ENCODE results near the gene CST7.

Gene CST7

GRCh38 chr20:24948939-24949679 lies at the start of gene CST7:
Gene CST7, plus strand, starts transcription at chr20:24949269. Its CDS starts 237 bp downstream, at chr20:24949506.
- H3K4me1 Mint-ChIP-seq (ENCODE audit: low read depth): peaks cover 49% of the 10 kb centered on the region
- peak within 1 kb of the TSS; percentile 77 for H3K4me3 Mint-ChIP-seq
- peak within 1 kb of the TSS; percentile 94 for H3K27ac Mint-ChIP-seq
- H3K27me3 Mint-ChIP-seq: no peaks in the 10 kb centered on the region
- H3K9me3 Mint-ChIP-seq (ENCODE audit: low read depth): peaks cover 16% of the 10 kb centered on the region
- H3K36me3 Mint-ChIP-seq: peaks cover 12% of the 10 kb centered on the region

- no peaks in the 10 kb centered on the region for H3K4me1 Mint-ChIP-seq (ENCODE audit: low read depth)
- peaks cover 4% of the 10 kb centered on the region for H3K36me3 Mint-ChIP-seq
- H3K27me3 Mint-ChIP-seq: no peaks in the 10 kb centered on the region
- peaks cover 11% of the 10 kb centered on the region for H3K9me3 Mint-ChIP-seq (ENCODE audit: low read depth)
- H3K27ac Mint-ChIP-seq: no peak overlapping the region
- H3K4me3 Mint-ChIP-seq: no peak overlapping the region
Observed at GRCh38 chr20:24906806-24907205, 42.3 kb upstream of the CST7 start.

DNA sequence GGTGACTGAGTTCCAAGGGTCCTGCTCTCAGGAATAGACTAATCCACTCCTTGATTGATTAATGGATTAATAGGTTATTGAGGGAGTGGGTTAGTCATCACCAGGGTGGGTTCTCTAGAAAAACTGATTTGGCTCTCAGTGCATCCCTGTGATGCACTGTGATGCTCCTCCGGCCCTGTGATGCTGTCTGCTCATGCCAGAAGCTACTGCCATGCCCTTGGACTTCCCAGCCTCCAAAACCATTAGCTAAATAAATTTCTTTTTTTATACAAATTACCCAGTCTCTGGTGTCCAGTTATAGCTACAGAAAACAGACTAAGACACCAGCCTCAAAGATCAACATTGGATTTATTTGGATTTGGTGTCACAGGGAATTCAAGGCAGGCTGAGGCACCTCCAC lies 40.4 kb upstream of the CST7 start:
- H3K27ac Mint-ChIP-seq: no peak overlapping the region
- no peaks in the 10 kb centered on the region for H3K27me3 Mint-ChIP-seq
- H3K9me3 Mint-ChIP-seq (ENCODE audit: low read depth): peaks cover 11% of the 10 kb centered on the region
- H3K4me3 Mint-ChIP-seq: no peak overlapping the region
- no peaks in the 10 kb centered on the region for H3K4me1 Mint-ChIP-seq (ENCODE audit: low read depth)
- peaks cover 4% of the 10 kb centered on the region for H3K36me3 Mint-ChIP-seq

DNA sequence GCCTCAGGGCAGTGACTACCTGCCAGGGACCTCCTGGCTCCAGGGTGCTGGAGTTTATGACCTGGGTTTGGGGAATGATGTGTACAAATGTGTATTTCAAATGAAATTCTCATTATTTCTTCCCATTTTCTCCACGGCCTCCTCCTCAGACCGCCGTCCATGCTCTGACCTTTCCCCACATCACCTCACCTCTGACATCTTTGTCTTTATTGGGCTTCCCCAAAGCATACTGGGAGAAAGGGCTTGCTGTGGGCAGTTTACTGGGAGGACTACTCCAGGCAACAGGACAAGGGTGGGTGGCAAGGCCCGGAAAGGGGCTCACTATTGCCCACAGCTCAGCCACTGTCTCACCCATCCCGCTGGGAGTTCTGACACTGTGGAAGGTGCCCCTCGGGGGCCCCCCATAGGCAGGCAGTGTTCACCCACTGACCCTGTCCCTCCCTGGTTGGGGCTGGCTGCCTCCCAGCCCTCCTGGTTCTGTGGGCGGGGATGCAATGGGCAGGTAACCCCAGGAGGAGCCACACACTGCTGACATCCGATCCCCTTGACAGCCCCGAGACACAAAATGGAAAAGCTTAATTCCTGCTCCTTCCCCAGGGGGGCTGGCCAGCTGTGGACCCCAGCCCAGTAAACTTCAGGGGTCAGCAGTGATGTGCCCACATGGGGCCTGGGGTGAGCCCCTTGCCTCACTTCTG lies 39.8 kb upstream of the CST7 start:
- Mint-ChIP-seq H3K4me3 (no peak overlapping the region), H3K36me3 (peaks cover 4% of the 10 kb centered on the region), H3K27ac (no peak overlapping the region), H3K9me3 (ENCODE audit: low read depth) (peaks cover 11% of the 10 kb centered on the region), H3K4me1 (ENCODE audit: low read depth) (no peaks in the 10 kb centered on the region), H3K27me3 (no peaks in the 10 kb centered on the region)

DNA sequence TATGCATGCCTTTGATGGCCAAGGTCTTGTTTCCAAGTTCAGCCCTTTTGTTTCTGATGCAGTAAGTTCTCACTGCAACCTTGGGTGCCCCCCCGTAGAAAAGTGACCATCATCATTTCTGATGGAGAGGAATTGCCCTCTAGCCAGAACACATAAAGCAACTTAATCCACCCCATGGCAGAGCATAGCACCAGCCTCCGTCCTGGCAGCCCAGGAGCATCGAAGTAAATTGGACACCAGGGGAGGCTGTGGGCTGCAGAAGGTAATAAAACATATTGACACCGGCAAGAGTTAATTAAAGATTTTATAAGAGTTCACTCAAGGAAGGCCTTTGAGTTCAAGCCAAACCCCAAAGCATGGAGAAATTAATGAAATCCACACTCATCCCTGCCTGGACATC lies 39.2 kb upstream of the CST7 start:
- Mint-ChIP-seq H3K9me3 (ENCODE audit: low read depth) (peaks cover 11% of the 10 kb centered on the region), H3K27me3 (no peaks in the 10 kb centered on the region), H3K4me3 (no peak overlapping the region), H3K36me3 (peaks cover 4% of the 10 kb centered on the region), H3K4me1 (ENCODE audit: low read depth) (no peaks in the 10 kb centered on the region), H3K27ac (no peak overlapping the region)

GRCh38 chr20:24910461-24910860 lies 38.6 kb upstream of the CST7 start:
- Mint-ChIP-seq H3K4me1 (ENCODE audit: low read depth) (no peaks in the 10 kb centered on the region), H3K27ac (no peak overlapping the region), H3K4me3 (no peak overlapping the region), H3K27me3 (no peaks in the 10 kb centered on the region), H3K9me3 (ENCODE audit: low read depth) (peaks cover 11% of the 10 kb centered on the region), H3K36me3 (peaks cover 4% of the 10 kb centered on the region)

GRCh38 chr20:24911461-24911860 lies 37.6 kb upstream of the CST7 start:
- H3K4me1 Mint-ChIP-seq (ENCODE audit: low read depth): no peaks in the 10 kb centered on the region
- H3K27me3 Mint-ChIP-seq: no peaks in the 10 kb centered on the region
- peaks cover 4% of the 10 kb centered on the region for H3K36me3 Mint-ChIP-seq
- no peak overlapping the region for H3K27ac Mint-ChIP-seq
- H3K9me3 Mint-ChIP-seq (ENCODE audit: low read depth): peaks cover 11% of the 10 kb centered on the region
- H3K4me3 Mint-ChIP-seq: no peak overlapping the region

GRCh38 chr20:24912397-24913075 lies 36.5 kb upstream of the CST7 start:
- peaks cover 4% of the 10 kb centered on the region for H3K9me3 Mint-ChIP-seq (ENCODE audit: low read depth)
- no peak overlapping the region for H3K27ac Mint-ChIP-seq
- no peak overlapping the region for H3K4me3 Mint-ChIP-seq
- no peaks in the 10 kb centered on the region for H3K27me3 Mint-ChIP-seq
- H3K4me1 Mint-ChIP-seq (ENCODE audit: low read depth): no peaks in the 10 kb centered on the region
- H3K36me3 Mint-ChIP-seq: peaks cover 4% of the 10 kb centered on the region

DNA sequence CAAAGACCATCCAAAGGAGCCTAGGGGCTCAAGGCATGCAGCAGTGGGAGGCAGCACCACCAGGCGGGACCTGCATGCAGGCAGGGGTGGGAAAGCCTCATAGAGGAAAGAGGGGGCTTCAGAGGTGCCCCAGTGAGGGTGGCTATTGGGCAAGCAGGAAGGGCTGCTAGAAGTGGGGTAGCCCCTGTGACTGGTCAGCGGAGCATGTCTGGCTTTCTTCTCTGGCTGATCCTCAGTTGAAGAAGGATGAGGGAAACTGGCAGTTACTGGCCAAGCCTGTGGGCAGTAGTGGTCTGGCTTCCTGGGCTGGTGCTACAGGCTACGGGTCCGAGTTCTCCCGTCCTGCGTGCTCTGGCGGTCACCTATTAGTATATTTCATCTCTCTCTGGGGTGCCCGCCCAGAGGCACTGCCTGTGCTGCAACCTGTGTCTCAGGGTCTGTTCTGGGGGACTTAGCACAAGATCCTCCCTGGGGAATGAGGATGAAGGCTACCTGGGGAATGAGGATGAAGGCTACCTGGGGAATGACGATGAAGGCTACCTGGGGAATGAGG lies 35.9 kb upstream of the CST7 start:
- no peaks in the 10 kb centered on the region for H3K27me3 Mint-ChIP-seq

DNA sequence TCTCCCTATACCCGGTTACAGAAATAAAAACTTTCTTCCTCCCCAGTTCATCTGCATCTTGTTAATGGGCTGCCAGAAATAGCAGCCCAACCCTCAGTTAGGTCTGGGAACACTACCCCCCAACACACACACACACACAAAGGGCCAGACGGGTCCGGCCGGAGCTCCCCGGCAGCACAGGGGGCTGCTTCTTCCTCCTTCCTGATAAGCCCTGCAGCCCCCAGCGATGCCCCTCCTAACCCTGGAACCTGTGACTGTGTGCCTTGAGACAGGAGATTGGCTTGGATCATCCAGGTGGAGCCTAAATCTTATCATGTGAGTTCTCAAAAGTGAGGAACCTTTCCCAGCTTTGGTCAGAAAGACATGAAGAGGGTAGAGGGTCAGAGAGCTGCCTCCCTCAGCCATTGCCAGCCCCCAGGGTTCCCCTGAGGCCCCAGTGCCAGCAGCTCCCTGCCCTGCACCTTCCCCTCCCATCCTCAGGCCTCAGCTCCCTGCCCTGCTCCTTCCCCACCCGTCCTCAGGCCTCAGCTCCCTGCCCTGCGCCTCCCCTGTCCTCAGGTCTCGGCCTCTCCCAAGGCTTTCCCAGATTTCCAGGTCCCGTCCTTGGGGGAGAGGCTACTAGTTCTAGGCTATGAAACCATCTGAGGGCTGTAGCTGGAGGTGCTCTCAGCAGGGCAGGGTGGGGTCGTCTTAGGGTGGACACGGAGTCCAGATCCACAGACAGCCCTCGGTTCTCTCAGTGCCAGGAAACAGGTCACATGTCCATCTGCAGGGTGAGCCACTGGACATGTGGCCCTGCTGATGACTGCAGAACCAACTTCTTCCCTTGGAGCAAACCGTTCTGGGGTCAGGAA lies 34.5 kb upstream of the CST7 start:
- Mint-ChIP-seq H3K4me3 (no peak overlapping the region), H3K4me1 (ENCODE audit: low read depth) (peaks cover 4% of the 10 kb centered on the region), H3K27ac (no peak overlapping the region), H3K27me3 (no peaks in the 10 kb centered on the region), H3K9me3 (ENCODE audit: low read depth) (no peaks in the 10 kb centered on the region), H3K36me3 (no peaks in the 10 kb centered on the region)

More for the DNA sequence above, 35.9 kb upstream of the CST7 start:
- no peak overlapping the region for H3K4me3 Mint-ChIP-seq
- no peak overlapping the region for H3K27ac Mint-ChIP-seq
- H3K36me3 Mint-ChIP-seq: peaks cover 2% of the 10 kb centered on the region
- H3K9me3 Mint-ChIP-seq (ENCODE audit: low read depth): peaks cover 2% of the 10 kb centered on the region
- no peaks in the 10 kb centered on the region for H3K4me1 Mint-ChIP-seq (ENCODE audit: low read depth)

GRCh38 chr20:24915440-24915839 lies 33.6 kb upstream of the CST7 start:
- H3K4me1 Mint-ChIP-seq (ENCODE audit: low read depth): peaks cover 4% of the 10 kb centered on the region
- H3K27me3 Mint-ChIP-seq: no peaks in the 10 kb centered on the region
- no peaks in the 10 kb centered on the region for H3K9me3 Mint-ChIP-seq (ENCODE audit: low read depth)

DNA sequence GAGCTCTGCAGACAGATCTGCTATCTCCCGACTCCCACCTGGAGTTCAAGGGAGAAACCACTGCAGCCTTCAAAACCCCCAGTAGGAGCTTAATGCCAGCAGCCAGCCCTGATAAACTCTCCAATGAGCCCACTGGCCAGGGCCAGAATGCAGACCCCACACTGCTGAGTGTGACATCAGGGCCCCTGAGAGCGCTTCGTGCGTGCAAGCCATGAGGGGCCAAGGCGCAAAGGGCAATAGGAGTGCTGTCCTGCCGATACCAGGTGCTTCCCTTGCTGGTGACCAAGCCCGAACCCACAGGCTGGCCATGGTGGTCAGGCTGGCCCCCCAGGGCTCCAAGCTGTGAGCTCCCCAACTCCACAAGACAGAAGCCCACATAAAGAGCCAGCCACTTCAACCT lies 33.2 kb upstream of the CST7 start:
- no peak overlapping the region for H3K4me3 Mint-ChIP-seq
- no peaks in the 10 kb centered on the region for H3K27me3 Mint-ChIP-seq
- H3K27ac Mint-ChIP-seq: no peak overlapping the region
- H3K36me3 Mint-ChIP-seq: no peaks in the 10 kb centered on the region
- peaks cover 4% of the 10 kb centered on the region for H3K4me1 Mint-ChIP-seq (ENCODE audit: low read depth)
- no peaks in the 10 kb centered on the region for H3K9me3 Mint-ChIP-seq (ENCODE audit: low read depth)

More at GRCh38 chr20:24915440-24915839, 33.6 kb upstream of the CST7 start:
- Mint-ChIP-seq H3K36me3 (no peaks in the 10 kb centered on the region), H3K4me3 (no peak overlapping the region), H3K27ac (no peak overlapping the region)

DNA sequence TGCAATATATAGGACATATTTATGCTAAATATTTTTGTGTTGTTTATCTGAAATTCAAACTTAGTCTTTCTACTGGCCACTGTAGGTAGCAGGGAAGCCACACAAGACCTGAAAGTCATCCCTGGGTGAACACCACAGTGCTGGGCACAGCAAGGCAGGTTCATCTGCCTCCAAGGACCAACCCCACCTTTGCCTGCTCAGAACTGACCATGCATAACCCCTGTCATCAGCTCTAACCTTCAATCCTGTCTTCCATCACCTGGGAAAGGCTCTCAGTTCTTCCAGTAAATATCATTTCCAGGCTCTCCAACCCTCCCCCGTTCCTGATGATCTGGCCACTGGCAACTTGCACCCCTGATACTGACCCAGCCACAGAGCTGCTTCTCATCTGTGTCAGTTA lies 32.7 kb upstream of the CST7 start:
- H3K27ac Mint-ChIP-seq: no peak overlapping the region

GRCh38 chr20:24917056-24917455 lies 32.0 kb upstream of the CST7 start:
- no peaks in the 10 kb centered on the region for H3K9me3 Mint-ChIP-seq (ENCODE audit: low read depth)
- no peak overlapping the region for H3K27ac Mint-ChIP-seq
- H3K27me3 Mint-ChIP-seq: no peaks in the 10 kb centered on the region

More for the DNA sequence above, 32.7 kb upstream of the CST7 start:
- Mint-ChIP-seq H3K4me3 (no peak overlapping the region), H3K36me3 (no peaks in the 10 kb centered on the region), H3K4me1 (ENCODE audit: low read depth) (peaks cover 4% of the 10 kb centered on the region), H3K9me3 (ENCODE audit: low read depth) (no peaks in the 10 kb centered on the region), H3K27me3 (no peaks in the 10 kb centered on the region)

More at GRCh38 chr20:24917056-24917455, 32.0 kb upstream of the CST7 start:
- Mint-ChIP-seq H3K36me3 (no peaks in the 10 kb centered on the region), H3K4me3 (no peak overlapping the region), H3K4me1 (ENCODE audit: low read depth) (peaks cover 4% of the 10 kb centered on the region)

Measured in activated naive CD8-positive, alpha-beta T cell (primary cell).